Peyer's patch (tissue), 4 donors: Measurements from ENCODE around the gene ZNF701. TPM values are rescaled to one million over a fixed set of nuclear protein-coding genes. Genes with fewer than 3 reads are reported as not detected.
A peak's percentile ranks its signal among the peaks of the same experiment; 100 is the strongest.
"Not testable (repeated sequence)": the region's sequence is repeated elsewhere in the genome, so short reads cannot be mapped to it uniquely, and the experiment has no call there.

Source experiments
- DNase-seq, 3 donors: peaks; one replicate each; pipeline ENCODE4 v3.0.0-alpha.2; 2017 to 2019
- H3K27ac ChIP-seq, 4 donors: fragments of 200-600 bp; sonication (generic); one replicate each; pipeline ENCODE4 v1.5.1; 2016 to 2019
- H3K27me3 ChIP-seq, 2 donors: fragments of 200-600 bp; sonication (generic); one replicate each; pipeline ENCODE4 v1.5.1; 2019
- H3K36me3 ChIP-seq, 3 donors: fragments of 200-600 bp; sonication (generic); one replicate each; pipeline ENCODE4 v1.5.1; 2016 to 2019
- H3K4me1 ChIP-seq, 4 donors: fragments of 200-600 bp; sonication (generic); one replicate each; pipeline ENCODE4 v1.5.1; 2016 to 2019
- H3K4me3 ChIP-seq, 4 donors: fragments of 200-600 bp; sonication (generic); 1 replicate in 3 of 4; 2 replicates in 1 of 4; pipeline ENCODE4 v1.5.1; 2016 to 2019; ENCODE audit warnings: mild to moderate bottlenecking in 1 of 4
- H3K9me3 ChIP-seq, 4 donors: fragments of 200-600 bp; sonication (generic); one replicate each; pipeline ENCODE4 v1.5.1; 2016 to 2019; ENCODE audit warnings: mild to moderate bottlenecking in 1 of 4
- POLR2A ChIP-seq, 2 donors: fragments of 450-650 bp; IDR thresholded peaks; one replicate each; pipeline ENCODE4 v1.5.1; 2017; ENCODE audit warnings: antibody characterized with exemption in 2 of 2, mild to moderate bottlenecking in 2 of 2, moderate library complexity in 2 of 2
- total RNA-seq, 4 donors: library from RNA; depleted of rRNA; stranded (reverse); fragments of >200 nt; gene quantifications; one replicate each; pipeline ENCODE4 v1.1.0, GENCODE V29; 2016
- TF ChIP-seq, protein P1 (sequence below), 6 experiments: fragments of 450-650 bp in 4 of 6; fragments of 200-600 bp in 2 of 6; sonication (generic) in 1 of 6; IDR thresholded peaks; one replicate each; pipeline ENCODE4 v1.5.1; 2017 to 2019; ENCODE audit warnings: antibody characterized with exemption in 6 of 6, mild to moderate bottlenecking in 3 of 6, moderate library complexity in 1 of 6

Gene ZNF701
- total RNA-seq, 4 donors from 2014 or later: 21.0 to 36.7 (median 34.7) TPM

DNA sequence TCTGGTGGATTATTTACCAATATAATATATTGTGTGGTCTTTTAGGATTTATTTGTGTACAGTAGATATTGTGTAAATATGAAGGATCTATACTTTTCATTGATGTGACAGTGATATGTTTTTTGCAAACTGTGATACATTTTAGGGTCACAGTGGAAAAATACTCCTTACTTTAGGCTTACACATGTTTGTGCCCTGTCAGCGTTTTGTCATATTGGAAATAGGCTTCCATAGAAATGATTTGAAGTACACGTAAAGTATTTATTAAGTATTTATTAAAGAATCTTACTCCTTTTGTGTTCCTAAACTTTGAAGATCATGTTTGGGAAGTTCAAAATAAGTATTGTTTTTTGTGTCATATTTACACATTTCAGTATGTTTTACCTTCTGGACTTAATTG lies 37.6 kb upstream of the ZNF701 start:
- no peaks in the 10 kb centered on the region for H3K27me3 ChIP-seq
- H3K27ac ChIP-seq: no peak overlapping the region
- peaks cover 0 to 8% (median 3%) of the 10 kb centered on the region in 4 donors for H3K4me1 ChIP-seq
- H3K36me3 ChIP-seq: peaks cover 0 to 22% (median 0%) of the 10 kb centered on the region in 3 donors
- no peak for TF ChIP-seq POLR2A (IDR thresholded peaks at IDR 0.05)
- TF ChIP-seq, protein P1, sequence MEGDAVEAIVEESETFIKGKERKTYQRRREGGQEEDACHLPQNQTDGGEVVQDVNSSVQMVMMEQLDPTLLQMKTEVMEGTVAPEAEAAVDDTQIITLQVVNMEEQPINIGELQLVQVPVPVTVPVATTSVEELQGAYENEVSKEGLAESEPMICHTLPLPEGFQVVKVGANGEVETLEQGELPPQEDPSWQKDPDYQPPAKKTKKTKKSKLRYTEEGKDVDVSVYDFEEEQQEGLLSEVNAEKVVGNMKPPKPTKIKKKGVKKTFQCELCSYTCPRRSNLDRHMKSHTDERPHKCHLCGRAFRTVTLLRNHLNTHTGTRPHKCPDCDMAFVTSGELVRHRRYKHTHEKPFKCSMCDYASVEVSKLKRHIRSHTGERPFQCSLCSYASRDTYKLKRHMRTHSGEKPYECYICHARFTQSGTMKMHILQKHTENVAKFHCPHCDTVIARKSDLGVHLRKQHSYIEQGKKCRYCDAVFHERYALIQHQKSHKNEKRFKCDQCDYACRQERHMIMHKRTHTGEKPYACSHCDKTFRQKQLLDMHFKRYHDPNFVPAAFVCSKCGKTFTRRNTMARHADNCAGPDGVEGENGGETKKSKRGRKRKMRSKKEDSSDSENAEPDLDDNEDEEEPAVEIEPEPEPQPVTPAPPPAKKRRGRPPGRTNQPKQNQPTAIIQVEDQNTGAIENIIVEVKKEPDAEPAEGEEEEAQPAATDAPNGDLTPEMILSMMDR (IDR thresholded peaks at IDR 0.05): no peak
- H3K9me3 ChIP-seq: peaks cover 0 to 31% (median 0%) of the 10 kb centered on the region in 4 donors
- no peak overlapping the region for H3K4me3 ChIP-seq
- no peak for DNase-seq

- H3K36me3 ChIP-seq: peaks cover 0 to 22% (median 0%) of the 10 kb centered on the region in 3 donors
Measured at GRCh38 chr19:52533901-52534300, 36.2 kb upstream of the ZNF701 start.

DNA sequence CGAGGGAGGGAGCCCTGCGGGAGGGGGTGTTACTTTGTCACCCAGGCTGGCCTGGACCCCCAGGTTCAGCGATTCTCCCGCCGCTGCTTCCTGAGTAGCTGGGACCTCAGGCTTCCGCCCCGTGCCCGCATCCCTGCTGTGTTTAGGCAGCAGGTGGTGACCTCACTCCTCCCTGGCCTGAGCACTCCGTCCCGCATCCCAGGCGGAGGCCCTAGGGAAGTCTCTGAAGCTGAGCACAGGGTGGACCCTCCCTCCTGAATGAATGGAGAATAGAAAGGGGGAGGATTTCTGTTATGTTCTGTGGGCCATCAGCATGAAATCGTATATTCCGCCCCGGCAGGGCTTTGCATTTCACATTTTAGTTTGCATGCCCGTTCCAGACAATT lies 34.7 kb upstream of the ZNF701 start:
- not testable (repeated sequence) for H3K4me1 ChIP-seq, H3K27me3 ChIP-seq
- peak overlapping the region; percentile 65 to 82 (median 74) for H3K27ac ChIP-seq
- DNase-seq: peak in 1 of 3 donors; percentile 52
- H3K9me3 ChIP-seq: peaks cover 0 to 26% (median 0%) of the 10 kb centered on the region in 4 donors
- H3K4me3 ChIP-seq: peak overlapping the region; percentile 51 to 61 (median 56)
- H3K36me3 ChIP-seq: peaks cover 0 to 33% (median 0%) of the 10 kb centered on the region in 3 donors

More at GRCh38 chr19:52533901-52534300, 36.2 kb upstream of the ZNF701 start:
- Histone ChIP-seq H3K27me3 (no peaks in the 10 kb centered on the region), H3K4me1 (no peaks in the 10 kb centered on the region), H3K4me3 (no peak overlapping the region), H3K9me3 (peaks cover 0 to 31% (median 0%) of the 10 kb centered on the region in 4 donors), H3K27ac (no peak overlapping the region)
- no peak for DNase-seq
- TF ChIP-seq POLR2A (IDR thresholded peaks at IDR 0.05): no peak
- TF ChIP-seq, protein P1 (IDR thresholded peaks at IDR 0.05): no peak

DNA sequence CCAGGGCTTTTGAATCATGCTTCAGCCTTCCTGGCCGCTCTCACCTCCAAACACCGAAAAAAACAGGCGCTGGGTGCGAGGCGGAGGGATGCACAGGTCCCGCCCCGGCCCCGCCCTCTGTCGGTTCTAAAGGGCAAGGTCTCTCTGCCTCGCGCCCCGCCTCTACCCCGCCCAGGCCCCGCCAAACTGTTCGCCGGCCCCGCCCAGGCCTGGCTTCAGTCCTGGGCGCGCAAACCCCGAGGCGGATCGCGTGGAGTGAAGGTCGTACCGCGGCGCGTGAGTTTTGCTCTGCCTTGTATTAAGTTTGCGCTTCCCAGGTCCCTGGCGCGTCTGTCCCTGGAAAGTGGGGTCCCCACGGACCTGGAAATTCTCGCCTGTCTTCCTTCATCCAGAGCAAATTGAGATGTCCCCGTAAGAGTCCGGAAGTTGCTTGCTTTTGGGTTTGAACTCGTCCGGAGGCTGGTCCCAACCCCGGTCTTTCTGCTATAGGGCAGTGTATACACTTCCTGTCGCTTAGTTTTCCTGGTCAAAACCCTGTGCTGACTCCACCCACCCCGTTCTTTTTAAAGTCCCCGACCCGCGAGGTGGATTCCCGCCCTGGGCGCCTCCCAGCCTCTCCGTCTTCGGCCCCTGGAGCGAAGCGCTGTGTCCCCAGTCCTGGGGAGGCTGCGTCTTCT lies 34.2 kb upstream of the ZNF701 start:
- peak overlapping the region; percentile 51 to 61 (median 56) for H3K4me3 ChIP-seq
- TF ChIP-seq POLR2A (IDR thresholded peaks at IDR 0.05): no peak
- TF ChIP-seq, protein P1 (IDR thresholded peaks at IDR 0.05): peak in 1 of 6 experiments; percentile 38
- H3K36me3 ChIP-seq: peaks cover 0 to 38% (median 0%) of the 10 kb centered on the region in 3 donors
- peak overlapping the region; percentile 65 to 82 (median 74) for H3K27ac ChIP-seq
- peak; percentile 76 to 95 (median 94) for DNase-seq
- H3K9me3 ChIP-seq: peaks cover 0 to 26% (median 0%) of the 10 kb centered on the region in 4 donors
- no peaks in the 10 kb centered on the region for H3K27me3 ChIP-seq
- no peaks in the 10 kb centered on the region for H3K4me1 ChIP-seq

DNA sequence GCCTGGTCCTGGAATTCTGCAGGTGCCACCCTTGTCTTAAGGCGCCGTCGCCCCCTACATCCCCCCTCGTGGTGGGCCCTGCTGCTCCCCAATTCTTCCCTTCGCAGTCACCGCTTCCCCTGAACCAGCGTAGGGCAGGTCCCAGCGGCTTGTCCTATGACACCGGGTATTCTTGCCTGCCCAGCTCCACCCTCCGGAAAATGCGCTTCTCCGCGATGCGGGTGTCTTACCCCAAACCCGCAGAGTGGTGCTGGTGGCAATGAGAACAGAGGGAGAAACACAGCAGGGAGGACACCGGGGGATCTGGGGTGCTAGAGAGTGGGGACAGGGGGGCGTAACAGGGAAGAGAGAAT lies 33.7 kb upstream of the ZNF701 start:
- H3K4me1 ChIP-seq: no peaks in the 10 kb centered on the region
- H3K27me3 ChIP-seq: no peaks in the 10 kb centered on the region
- peaks cover 0 to 39% (median 0%) of the 10 kb centered on the region in 3 donors for H3K36me3 ChIP-seq
- peak in 2 of 3 donors; percentile 38 to 52 for DNase-seq
- TF ChIP-seq, protein P1 (IDR thresholded peaks at IDR 0.05): no peak
- TF ChIP-seq POLR2A (IDR thresholded peaks at IDR 0.05): no peak
- H3K9me3 ChIP-seq: peaks cover 0 to 26% (median 0%) of the 10 kb centered on the region in 4 donors
- H3K27ac ChIP-seq: peak overlapping the region; percentile 65 to 82 (median 74)
- H3K4me3 ChIP-seq: peak overlapping the region; percentile 51 to 61 (median 56)

- H3K4me3 ChIP-seq, H3K27ac ChIP-seq: not testable (repeated sequence)
Measured at GRCh38 chr19:52538815-52539214, 31.3 kb upstream of the ZNF701 start.

GRCh38 chr19:52541176-52541575 lies 28.9 kb upstream of the ZNF701 start:
- not testable (repeated sequence) for H3K9me3 ChIP-seq, H3K27ac ChIP-seq, H3K4me3 ChIP-seq, DNase-seq, H3K27me3 ChIP-seq, H3K4me1 ChIP-seq
- peaks cover 0 to 62% (median 0%) of the 10 kb centered on the region in 3 donors for H3K36me3 ChIP-seq

More at GRCh38 chr19:52538815-52539214, 31.3 kb upstream of the ZNF701 start:
- not testable (repeated sequence) for H3K27me3 ChIP-seq, H3K4me1 ChIP-seq, DNase-seq
- peaks cover 0 to 18% (median 0%) of the 10 kb centered on the region in 4 donors for H3K9me3 ChIP-seq
- peaks cover 0 to 49% (median 0%) of the 10 kb centered on the region in 3 donors for H3K36me3 ChIP-seq
